Inflammatory macrophage treated with lipopolysaccharide for 4 hours (primary cell): ENCODE results near the gene RBFOX2.
"Not testable (repeated sequence)": the region's sequence is repeated elsewhere in the genome, so short reads cannot be mapped to it uniquely, and the experiment has no call there.

ENCODE experiments used
- DNase-seq: peaks from one replicate; pipeline ENCODE4 v3.0.0-alpha.2; 2020

RBFOX2 gene

DNA sequence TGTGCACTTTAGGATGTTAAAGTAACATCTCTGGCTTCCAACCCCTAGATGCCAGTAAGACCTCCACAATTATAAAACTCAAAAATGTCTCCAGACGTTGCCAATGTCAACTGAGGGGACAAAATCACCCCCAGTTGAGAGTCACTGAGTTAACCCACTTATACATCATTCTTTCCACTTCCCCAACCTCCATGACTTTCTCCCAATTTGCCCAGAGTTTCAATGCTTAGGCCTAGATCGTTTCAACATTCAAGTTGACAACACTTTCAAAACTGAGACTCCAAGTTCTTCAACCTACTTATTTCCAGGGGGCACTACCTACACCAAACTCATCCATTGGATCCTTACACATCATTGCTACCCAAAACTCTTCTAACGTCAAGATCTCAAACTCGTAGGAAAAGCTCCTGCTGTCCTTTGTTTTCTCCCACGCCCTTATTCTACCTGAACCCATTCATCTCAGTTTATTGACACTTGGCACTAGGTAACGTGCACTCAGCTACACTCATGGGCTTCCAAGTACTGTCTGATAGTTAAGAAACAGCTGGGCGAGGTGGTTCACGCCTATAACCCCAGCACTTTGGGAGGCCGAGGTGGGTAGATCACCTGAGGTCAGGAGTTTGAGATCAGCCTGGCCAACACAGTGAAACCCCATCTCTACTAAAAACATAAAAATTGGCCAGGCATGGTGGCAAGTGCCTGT is 24.5 kb downstream of the RBFOX2 start:
- DNase-seq, result no peak

DNA sequence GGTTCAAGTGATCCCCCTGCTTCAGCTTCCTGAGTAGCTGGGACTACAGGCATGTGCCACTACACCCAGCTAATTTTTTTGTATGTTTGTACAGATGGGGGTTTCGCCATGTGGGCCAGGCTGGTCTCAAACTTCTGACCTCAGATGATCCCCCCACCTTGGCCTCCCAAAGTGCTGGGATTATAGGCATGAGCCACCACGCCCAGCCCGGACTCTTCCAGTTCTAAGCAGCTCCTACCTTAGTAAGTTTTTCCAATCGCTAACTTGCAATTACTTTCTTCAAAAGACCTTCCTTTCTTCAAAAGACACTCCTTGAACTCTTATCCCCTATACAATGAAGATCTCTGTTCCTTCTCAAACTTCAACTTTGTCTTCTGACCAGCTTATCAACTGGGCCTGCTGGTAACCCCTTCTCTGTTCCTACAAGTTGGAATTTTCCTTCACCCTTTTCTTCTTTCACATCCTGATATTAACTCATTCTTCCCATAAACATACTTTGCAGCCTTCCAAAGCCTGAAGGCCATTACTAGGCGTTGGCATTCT is 25.8 kb downstream of the RBFOX2 start:
- DNase-seq, result no peak

DNA sequence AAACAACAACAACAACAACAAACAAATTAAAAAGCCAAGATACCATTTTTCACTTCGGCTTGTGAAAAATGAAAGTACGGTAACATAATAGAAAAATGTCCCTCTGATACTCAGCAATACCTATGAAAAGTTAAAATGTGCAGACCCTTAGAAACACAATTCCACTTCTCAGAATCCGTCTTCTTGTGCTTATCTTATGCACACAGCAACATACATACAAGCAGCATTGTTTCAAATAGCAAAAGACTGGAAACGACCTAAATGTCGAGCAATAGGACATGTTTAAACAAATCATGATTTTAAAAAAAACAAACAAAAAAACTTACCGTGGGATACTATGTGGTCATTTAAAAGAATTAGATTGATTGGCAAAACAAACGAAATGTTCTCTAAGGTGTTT is 26.5 kb downstream of the RBFOX2 start:
- no peak for DNase-seq

DNA sequence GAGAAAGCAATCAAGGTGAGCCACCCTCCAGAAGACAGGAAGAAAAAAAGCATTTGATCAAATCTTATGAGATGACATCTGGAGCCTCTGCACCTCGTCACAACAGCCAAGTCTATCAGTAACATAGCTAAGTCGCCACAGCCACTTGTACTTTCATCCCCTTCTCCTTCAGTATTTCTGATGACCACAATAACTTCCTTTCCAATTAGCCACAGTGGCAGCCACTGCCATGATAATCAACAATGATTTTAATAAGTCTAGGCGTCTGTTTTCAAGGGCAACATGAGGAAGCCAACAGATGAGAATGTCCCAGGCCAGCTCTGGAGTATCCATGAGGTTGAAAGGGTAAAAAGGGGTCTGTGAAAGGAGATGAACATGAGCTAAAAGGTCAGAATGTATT is 29.9 kb downstream of the RBFOX2 start:
- DNase-seq, result no peak

DNA sequence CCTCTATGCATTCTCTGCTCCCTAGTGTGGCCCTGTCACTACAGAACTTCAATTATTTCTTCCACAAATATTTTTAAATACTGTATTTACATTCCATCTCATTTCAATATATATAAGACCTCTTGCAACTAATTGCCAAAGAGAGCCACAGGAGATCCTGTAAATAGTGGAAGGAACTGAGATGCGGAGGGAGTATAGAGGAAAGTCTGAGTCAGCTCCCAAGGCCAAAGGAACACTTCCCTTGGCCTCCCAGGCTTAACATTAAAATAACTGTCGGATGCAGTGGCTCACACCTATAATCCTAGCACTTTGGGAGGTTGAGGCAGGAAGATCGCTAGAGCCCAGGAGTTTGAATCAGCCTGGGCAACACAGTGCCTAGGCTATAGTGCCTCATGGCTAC is 31.2 kb downstream of the RBFOX2 start:
- no peak for DNase-seq

DNA sequence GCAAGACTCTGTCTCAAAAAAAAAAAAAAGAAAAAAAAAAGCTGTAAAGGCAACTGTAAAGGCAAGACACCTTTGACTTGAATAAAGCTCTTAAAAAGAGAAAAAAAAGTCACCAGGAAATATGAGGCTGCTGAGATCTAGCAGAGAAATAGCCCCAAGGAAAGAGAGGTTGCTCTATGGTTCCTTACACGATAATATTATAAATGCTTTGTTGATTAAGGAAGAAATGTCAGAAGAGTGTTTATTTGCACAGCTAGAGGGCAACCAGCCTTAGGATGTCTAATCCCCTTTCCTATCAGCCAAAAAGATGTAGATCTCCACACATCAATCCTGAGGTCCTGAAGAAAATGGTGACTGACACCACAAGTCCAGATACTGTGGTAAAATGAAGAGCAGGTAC is 32.0 kb downstream of the RBFOX2 start:
- DNase-seq, result no peak

DNA sequence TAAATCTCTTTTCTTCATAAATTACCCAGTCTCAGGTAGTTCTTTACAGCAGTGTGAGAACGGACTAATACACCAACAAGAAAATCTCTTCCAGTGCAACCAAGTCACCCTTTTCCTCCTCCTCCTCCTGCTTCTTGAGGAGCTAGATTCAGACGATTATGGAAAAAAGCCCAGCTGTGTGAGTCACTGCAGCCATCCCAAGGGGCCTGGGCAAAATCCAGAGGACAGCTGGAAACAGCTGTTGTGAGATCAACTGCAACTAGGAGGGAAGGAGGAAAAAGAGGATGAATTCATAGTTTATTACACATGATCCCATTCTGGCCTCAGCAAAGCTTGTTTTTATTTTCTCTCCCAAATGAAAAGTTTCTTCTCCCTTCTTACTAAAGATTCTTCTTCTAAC is 32.9 kb downstream of the RBFOX2 start:
- DNase-seq, result no peak

DNA sequence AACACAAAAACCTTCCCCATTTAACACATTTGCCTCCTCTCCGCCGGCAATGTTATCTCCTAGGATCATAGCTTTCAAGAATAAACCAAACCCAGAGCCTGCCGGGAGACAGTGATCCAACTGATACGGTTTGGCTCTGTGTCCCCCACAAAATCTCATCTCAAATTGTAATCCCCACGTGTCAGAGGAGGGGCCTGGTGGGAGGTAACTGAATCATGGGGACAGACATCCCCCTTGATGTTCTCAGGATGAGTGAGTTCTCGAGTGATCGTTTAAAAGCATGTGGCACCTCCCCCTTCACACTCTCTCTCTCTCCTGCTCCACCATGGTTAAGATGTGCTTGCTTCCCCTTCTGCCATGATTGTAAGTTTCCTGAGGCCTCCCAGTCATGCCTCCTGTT is 33.3 kb downstream of the RBFOX2 start:
- DNase-seq, result no peak

DNA sequence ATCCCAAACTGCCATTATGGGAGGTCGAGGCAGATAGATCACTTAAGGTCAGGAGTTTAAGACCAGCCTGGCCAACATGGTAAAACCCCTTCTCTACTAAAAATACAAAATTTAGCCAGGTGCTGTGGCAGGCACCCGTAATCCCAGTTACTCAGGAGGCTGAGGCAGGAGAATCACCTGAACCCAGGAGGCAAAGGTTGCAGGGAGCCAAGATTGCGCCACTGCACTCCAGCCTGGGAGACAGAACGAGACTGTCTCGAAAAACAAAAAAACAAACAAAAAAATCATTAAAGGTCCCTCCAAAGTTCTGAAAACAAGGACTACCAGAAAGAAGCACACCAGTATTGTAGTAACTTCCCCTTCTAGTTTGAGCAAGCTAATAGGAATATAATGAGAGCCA is 34.9 kb downstream of the RBFOX2 start:
- not testable (repeated sequence) for DNase-seq

DNA sequence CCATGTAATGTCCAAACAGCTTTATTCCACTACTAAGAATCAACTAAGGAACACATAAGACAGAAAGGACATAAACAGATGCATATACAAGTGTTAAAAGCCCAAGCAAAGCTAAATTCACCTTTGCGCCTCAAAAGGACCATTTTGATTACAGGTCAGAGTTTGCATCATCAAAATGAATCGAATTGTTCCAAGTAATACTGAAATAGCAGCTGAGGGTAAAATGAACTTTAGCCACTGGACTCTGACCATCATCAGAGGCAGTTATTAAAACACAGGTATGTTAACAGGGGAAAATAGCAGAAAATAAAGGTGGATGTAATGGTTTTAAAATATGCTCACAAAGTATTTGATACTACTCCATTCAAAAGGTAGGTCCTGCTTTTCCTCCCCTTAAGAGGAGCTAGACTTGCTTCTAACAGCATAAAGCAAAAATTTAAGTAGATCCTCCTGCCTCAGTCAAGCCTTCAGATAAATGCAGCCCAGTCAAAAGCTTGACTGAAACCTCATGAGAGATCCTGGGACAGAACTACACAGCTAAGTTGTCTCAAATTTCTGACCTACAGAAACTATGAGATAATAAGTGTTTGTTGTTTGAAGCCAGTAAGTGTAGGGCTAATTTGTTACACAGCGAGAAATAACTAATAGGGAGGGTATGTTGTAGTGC is 35.4 kb downstream of the RBFOX2 start:
- DNase-seq, result no peak

DNA sequence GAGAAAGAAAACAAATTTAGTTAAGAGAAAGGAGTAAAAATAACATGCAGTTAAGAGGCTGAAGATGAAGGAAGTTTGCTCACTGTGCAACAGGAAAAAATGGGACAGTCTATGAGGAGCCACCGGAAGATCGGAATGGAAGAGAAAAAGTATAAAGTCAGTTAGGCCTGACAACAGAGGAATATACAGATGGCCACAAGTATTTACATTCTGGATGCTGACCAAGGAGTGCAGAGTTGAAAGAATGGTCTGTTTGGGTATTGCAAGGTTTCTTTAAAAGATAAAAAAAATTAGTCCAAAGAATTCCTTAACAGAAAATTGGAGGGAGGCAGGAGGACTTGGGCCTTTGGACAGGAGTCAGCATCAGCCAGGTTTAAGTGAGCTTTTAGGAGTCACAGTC is 37.5 kb downstream of the RBFOX2 start:
- no peak for DNase-seq

DNA sequence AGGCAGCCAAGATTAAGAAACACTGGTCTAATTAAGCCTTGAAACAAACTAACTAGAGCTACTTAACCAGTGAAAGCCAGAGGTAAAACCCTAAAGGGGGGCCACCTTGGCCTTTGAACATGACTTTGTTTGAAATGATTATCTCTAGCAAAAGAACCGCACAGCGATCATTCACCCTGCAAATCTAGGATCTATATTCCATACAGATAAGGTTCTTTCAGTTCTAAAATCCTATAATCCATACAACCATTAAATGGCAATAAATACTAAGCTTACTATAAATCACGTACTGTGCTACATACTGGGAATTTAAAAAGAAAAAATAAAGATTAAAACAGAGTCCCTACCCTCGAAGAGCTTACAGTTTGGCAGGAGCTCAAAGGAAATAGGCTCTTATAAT is 40.6 kb downstream of the RBFOX2 start:
- DNase-seq, result no peak

DNA sequence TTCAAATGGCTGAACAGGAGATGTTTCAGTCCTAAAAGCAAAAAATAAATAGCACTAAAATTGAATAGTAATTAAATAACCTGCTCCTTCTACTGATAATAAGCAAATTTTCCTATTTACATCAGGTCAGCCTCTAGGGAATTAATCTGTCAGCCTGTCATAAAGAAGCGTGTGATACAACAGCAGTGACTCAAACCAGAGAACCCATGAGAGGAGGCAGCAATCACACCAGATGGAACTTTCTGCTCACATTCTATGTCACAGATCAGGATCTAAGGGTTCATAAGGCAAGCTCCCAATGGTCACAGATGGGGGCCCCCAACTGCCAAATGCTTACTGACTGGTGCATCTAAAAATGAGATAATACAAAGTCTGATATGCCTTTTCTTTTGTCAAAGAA is 41.1 kb downstream of the RBFOX2 start:
- DNase-seq, result no peak

DNA sequence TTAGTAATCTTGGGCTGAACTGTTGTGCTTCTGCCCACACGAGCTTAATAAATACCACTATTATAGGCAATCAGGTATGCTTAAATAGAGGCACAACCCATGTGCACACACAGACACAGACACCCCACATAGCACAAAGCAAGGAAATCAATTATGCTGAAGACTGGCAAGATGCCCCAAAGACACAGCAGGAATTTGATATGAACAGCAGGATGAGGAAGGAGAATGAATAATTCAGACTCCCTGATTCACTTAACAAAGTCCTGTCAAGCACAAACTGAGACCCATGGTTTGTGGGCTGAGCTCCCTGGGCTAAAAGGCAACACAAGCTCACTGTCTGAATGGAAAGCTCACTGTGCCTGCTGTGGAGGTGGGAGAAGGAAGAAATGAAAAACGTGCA is 42.5 kb downstream of the RBFOX2 start:
- DNase-seq, result no peak

DNA sequence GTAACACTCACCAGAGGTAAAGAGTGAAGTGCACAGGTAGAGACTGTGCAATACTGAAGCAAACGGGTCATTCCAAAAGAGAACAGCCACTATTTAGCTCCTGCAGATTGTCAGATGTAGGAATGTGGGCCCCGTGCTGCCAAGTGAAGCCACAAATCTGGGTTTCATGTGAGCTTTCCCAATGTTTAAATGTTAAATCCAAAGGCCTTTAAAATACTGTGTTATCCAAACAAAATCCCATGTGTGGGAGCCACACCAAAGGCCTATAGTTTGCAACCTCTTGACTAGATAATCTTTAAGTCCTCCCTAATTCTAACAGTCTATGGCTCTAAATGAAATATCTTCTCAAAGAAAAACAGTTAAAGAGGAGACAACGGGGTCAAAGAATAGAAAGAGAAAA is 43.3 kb downstream of the RBFOX2 start:
- no peak for DNase-seq

DNA sequence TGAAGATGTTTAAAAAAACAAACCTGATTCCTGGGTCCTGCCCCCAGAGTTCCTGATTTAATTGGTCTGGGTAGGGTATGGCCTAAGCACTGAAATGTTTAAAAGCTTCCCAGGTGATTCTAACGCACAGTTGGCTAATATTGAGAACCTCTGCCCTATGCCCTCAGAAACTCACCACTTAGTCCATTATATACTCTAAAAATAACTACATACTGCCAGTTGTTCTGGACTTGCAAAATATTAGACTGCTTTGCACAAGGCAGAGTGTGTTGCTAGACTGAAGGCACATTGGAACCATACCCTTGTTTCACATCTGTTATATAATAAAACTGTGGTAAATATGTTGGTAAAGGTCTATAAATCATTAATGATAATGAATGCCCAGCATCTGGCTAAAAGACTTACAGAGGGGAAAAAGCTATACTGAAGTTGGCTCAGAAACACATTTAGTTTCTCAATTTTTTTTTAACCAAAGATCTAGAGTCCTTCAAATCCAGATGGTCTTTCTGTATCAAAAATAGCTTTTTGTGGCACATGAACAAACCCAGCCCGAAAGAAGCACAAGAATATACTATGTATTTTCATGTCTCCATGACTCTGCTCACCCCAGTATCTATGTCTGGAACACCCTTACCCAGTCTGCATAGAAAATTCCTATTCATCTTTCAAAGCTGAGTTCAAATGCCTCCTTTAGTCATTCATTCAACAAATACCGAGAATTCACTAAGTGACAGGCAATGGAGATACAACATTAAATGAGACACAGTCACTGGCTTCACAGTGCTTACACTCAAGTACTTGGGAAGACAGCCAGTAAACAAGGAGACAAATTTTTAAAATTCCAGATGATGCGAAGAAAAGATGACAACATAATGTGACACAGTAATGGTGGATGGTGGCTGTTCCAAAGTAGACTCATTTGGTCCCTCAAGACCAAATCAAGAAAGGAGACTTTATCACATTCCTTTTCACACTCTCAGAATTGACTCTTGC is 44.1 kb downstream of the RBFOX2 start:
- DNase-seq, result no peak

DNA sequence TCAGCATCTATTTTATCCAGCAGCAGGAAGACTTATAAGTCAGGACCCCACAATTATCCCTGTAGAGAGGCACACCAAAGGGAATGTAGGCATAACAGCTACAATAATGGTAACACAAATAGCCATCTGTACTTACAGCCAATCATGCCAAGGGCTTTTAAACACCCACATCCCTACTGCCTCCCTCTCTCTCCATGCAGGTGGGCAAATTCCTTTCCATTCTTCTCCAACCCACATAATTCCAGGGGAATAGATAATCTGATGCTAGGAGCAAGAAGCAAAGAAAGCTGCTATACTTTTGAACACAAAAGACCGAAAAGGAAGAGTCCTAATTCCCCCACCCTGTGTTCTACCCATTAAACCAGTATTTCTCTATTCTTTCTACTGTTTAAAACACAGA is 46.7 kb downstream of the RBFOX2 start:
- no peak for DNase-seq

DNA sequence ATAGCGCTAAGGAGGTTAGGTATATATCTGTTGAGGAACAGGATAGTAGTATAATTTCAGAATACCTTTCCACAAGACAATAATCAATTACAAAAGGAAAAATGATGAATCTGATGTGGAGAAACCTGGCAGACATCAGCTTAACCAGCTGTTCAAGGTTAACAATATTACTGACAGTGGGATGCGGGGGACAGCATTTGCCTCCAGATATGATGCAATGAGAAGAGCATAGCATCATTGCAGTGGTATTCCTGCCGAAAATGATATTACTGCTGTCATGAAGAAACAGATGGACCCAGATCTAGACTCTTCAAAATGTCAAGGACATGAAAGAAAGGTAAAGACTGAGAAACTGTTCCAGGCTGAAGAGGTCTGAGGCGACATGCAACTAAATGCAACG is 49.7 kb downstream of the RBFOX2 start:
- DNase-seq, result no peak

DNA sequence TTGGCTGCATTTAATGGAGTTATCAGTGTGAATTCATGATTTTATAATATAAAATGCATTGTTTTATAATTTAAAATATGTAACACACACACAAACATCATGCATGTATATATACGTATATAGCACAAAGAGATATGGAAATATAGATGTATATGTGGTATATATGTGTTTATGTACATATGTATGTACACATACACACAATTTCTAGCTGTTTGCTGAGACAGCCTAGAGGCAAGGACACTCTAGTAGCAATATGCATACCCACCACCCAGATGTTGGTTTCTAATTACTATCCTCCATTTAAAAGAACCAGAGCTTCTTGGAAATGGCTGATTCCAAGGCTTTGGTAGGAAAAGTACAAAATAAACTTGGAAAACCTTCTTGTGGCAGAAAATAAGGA is 50.4 kb downstream of the RBFOX2 start:
- no peak for DNase-seq

DNA sequence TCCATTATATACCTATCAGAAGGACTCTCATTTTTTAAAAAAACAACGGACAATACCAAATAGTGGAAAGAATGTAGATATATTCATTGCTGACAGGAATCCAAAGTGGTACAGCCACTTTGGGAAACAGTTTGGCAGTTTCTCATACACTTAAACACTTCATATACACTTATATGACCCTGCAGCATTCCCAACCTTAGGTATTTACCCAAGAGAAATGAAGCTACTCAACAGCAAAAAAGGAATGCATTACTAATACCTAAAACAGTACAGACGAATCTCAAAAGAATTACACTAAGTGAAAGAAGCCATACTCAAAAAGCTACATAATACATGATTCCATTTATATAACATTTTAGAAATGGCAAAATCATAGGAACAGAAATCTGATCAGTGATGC is 51.5 kb downstream of the RBFOX2 start:
- DNase-seq, result no peak

DNA sequence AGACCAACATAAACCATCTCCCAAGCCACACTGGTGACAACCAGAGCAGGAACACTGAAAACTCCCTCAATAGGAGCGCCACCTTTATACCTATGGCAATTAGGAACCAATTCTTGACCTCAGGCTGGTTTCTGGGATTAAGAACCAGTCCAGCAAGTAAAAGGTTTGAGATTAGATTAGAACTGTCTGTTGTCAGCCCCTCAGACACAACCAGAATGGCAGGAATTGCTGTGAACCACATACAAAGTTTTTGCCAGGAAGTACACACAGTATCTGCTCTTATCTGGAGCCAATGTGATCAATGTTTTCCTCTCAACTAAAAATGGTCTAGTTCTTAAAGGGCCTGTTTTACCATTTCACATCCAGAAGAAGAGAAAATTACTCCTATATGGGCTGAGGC is 55.2 kb downstream of the RBFOX2 start:
- no peak for DNase-seq

DNA sequence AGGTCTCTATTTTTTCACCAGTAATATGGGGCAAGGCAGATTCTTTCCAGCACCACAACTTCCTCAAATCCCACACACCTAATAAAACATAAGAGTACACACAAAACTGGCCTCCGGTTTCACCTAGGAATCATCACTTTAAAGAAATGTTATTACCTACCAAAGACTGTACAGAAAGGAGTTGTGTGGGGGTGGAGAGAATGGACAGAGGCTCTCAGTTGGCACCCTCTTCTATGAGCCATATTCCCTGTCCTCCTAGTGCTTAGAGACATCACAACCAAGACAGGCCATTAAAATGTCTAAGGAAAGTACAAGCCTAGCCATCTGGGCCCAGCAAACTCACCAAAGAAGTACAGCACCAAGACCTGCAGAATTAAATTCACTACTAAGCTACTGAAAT is 56.1 kb downstream of the RBFOX2 start:
- DNase-seq, result no peak

DNA sequence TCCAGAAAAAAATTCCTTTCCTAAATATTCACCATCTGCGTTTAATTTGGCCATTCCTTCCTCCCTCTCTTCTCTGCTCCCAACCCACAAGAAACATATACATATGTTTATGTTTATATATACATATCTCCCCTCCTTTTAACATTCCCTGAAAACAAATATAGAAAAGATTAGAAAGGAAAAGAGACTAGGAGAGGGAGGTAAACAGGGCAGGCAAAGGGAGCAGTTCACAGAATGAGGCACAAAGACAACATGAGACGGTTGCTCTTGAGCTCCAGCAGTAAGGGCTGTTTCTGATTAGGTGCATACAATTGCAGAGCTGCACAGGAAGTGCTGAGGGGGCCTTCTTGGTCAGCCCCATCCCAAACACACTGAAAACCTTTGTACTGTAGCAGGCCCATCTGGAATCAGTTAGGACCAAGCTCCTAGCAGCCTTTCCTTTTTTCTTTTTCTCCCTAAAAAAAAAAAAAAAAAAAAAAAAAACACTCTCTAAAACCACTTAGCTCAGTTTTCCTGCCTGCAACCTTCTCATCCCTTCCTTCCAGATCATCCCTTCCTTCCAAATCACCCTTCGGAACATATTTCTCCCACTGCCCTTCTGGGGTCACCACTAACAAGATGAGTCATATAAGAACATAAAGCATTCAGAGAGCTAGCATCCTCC is 57.0 kb downstream of the RBFOX2 start:
- no peak for DNase-seq
